Mucosa of gallbladder (tissue), 1 donor: ENCODE measurements around the gene ACOXL. TPM values are rescaled to one million over a fixed set of nuclear protein-coding genes. Genes with fewer than 3 reads are reported as not detected.

Experiments
- DNase-seq: peaks from one replicate; pipeline ENCODE4 v3.0.0-alpha.2; 2020; ENCODE audit warnings: low spot score
- total RNA-seq: library from RNA; stranded (reverse); gene quantifications from one replicate; pipeline ENCODE4 v1.2.1, GENCODE V29; 2021
- donor health status: DM: no; HTN: no; CAD: no.

Gene ACOXL
- total RNA-seq, 1 donor from 2014 or later = not detected

DNA sequence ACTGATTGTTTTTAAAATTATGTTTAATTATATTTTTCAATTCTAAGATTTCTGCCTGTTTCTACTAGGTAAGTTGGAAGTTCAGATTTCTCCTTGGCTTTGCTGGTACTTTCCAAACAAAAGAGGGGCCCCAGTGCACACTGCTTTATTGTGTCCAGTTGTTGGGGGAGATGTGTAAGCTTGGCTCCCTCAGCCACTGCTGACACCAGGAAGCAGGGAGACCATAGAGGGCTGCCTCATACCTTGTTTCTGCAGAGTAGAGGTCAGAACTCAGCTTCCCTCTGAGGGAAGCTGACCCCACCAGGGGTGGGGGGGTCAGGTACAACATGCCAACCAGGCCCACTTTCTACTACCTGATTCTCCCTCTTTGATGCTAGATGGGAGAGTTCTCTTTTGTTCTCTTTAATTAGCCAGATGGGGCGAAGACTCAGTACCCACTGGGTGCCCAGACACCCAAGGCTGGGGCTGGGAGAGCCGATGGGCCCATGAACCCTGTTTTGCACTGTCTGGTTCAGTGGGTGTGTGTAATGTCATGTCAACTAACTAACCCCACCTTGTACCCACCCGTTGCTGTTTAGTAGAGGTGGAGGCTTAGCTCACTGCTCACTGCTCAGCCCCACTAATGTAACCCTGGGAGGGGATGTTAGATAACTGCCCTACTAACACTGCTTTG, 403.0 kb downstream of the ACOXL start:
- DNase-seq = no peak

DNA sequence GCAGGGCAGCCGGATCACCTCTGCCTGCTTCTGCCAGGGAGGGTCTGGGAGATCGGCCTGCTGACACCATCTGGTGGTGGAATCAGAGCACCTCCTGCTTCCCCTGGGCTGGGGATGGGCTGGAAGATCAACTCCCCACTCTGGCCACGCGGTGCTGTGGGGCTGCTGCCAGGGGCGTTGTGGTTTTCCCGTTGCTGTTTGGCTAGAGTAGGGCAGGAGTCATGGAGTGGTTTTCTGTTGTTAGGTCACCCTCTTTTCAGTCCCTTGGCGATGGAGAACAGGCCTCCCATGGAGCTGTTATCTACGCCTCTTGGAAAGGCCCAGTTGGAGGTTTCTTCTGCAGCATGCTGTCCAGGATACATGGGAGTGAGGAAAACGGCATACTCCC, 403.5 kb downstream of the ACOXL start:
- DNase-seq = no peak

DNA sequence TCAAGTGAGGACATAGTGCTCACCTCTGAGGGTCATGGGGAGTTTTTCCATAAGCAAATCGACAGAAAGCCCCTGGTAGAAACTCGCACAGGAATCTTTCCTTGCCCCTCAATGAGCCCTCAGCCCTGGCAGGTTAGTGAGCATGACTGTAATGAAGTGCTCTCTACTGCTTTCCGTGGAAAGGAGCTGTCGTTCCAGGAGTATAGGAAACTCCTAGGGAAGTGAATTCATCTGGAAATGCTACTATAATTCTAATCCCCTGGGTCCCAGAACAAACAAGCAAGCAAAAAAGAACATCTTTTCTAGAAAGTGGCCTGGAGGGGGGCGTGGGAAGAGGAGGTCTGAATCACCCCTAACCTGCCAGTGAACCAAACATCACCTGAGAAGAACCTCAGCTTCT, 406.5 kb downstream of the ACOXL start:
- no peak for DNase-seq

DNA sequence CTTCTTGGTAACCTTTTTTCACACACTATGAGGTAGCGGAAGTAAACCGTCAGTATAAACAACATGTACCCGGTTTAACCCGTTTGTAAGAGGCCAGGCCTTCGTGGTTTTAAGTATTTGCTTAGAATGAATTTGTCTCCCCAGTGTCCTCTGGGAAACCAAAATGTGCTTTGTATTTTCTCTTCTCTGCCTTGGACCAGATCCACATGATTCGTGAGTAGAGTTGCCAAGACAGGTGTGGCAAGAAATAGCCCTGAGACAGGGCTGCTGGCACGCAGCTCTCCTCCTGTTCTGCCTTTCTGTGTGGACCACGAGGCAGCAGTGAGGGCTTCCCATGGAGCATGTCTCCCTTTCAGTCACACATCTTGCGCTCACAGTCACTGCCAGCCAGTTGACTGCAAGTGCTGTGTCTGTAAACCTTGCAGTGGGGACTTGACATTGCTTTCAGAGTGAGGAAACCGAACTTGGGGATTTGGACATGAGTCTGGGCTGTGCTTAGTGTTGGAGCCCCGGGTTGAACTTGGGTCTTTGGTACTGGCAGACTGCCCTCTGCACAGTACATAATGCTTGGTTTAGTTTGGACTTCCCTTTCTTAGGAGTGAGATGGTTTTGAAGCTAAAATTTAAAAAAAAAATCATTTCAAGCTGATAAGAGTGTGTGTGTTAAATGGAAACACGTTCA, 407.4 kb downstream of the ACOXL start:
- DNase-seq = no peak

- DNase-seq = no peak
Measured at GRCh38 chr2:111140815-111141214, 408.4 kb downstream of the ACOXL start.

DNA sequence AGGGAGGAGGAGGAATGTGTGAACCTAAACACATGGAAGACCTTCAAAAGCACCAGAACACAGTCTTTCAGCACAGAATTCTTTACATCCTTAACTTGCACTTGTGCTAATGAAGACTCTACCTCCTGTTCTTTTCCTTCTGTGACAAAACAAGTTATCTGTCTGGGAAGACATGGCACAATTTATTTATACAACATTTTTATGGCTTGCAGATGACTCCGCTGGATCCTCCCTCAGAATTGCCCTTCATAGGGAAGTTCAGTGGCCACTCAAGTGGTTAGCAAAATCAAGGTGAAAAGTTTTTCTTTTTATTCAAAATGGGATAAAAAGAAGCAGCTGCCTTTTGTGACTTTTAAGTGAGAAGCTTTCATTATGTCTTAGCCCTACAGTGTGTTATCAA, 409.7 kb downstream of the ACOXL start:
- DNase-seq = no peak

- no peak for DNase-seq
Measured at GRCh38 chr2:111143107-111143842, 410.9 kb downstream of the ACOXL start.

GRCh38 chr2:111143843-111144198, 411.4 kb downstream of the ACOXL start:
- no peak for DNase-seq

- no peak for DNase-seq
Measured at GRCh38 chr2:111145103-111145760, 412.9 kb downstream of the ACOXL start.

- no peak for DNase-seq
Measured at GRCh38 chr2:111145951-111146350, 413.6 kb downstream of the ACOXL start.

GRCh38 chr2:111148225-111148873, 416.0 kb downstream of the ACOXL start:
- DNase-seq = no peak

DNA sequence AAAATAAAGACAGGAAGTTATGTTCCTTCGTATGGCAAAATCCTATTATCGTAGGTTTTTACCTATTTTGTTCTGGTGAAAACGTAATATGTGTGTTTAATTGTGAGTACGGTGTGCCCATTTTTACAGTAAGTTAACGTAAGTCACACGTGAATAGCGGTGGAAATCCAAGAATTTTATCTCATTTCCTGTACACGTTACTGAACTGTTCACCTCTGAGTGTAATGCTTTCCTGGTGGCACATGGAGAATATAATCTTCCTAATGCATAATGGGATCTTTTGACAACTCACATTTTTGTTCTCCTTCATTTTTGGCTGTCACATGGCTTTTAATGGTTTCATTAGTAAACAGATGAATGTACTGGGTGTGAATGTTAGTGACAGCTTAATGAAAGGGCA, 416.6 kb downstream of the ACOXL start:
- no peak for DNase-seq

DNA sequence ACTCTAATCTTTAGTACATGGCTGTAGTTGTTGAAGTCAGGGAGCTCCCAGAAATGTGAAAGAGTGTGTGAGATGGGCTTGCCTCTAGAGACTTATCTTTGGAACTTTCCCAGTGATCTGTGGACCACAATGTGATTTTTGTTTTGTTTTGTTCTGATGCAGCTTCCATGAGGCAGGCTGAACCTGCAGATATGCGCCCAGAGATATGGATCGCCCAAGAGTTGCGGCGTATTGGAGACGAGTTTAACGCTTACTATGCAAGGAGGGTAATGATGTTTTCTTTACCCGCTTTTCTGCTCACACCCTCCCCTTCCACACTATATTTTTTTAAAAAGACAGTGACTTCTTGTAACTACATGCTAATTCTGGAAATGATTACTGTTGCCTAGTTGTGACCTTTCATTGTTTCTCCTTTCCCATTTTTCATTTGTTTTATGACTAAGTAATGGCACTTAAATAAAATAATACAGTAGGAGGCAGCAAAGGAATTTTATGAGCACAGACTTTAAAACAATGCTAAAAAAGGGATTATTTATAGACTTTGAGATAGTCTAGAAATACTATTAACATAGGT, 417.6 kb downstream of the ACOXL start:
- no peak for DNase-seq

GRCh38 chr2:111154758-111155157, 422.4 kb downstream of the ACOXL start:
- no peak for DNase-seq

GRCh38 chr2:111155610-111156009, 423.2 kb downstream of the ACOXL start:
- DNase-seq = no peak

DNA sequence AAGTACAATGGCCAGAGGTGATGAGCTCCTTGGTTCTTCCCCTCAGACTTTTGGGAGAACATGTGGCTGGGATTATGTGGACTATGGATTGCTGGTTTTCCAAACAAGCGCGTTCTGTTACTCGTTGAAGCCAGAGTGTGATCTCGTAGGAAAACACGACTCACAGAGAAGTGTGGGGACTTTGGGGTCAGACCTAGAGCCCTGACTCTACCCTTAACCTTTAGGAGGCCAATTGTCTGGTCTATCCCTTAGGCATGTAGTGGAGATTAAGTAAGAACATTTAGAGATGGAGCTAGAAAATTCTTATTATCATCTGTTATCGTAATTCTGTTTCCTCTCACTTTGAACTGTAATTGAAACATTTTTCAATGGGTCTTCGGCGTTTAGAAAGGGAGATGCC, 424.2 kb downstream of the ACOXL start:
- no peak for DNase-seq

DNA sequence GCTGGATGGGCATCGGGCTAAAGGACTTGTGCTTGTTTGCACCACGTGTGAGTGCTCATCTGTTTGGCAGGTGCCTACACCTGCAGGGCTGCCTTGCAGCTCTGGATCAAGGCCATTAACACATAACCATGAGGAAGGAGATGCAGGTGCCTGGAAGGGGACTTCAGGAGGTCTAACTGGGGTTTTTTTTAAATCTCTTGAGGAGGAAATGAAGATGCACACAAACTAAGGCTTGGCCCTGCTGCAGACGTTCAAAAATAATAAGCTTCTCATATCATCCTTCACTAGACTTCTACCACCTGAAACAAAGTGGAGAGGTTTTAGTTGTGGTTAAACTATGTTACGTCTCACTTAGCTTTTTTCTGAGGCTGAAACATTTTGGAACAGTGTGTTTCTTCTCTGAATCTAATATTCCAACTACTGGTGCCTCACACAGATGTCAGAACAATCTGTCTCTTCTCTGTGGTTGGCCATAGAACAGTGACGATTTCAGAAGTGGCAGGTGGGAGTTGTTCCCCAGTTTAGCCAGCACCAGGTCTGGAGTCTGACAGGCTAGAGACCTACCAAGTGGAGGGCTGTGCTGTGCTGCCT, 424.8 kb downstream of the ACOXL start:
- no peak for DNase-seq

- DNase-seq = no peak
Measured at GRCh38 chr2:111157798-111158197, 425.4 kb downstream of the ACOXL start.

- DNase-seq = no peak
Measured at GRCh38 chr2:111159641-111160040, 427.3 kb downstream of the ACOXL start.

GRCh38 chr2:111160758-111161157, 428.4 kb downstream of the ACOXL start:
- no peak for DNase-seq

DNA sequence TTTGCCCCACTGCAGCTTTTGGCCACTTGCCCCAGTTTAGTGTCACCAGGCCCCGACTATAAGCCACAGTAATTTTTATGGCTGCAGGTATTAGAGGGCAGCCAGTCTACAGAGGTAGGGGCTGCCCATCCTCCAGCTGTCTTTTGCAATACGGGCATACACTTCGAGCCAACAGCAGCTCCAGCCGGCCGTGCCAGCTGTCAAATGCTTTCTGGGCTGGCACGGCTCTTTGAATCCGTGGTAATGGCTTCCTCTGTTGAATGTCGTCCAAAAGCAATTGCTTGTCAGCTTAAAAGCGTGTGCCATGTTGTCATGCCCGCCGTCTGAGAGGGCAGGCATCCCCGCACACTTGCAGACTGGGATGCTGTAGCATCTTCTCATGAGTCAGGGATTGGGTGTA, 429.6 kb downstream of the ACOXL start:
- no peak for DNase-seq
